Nephron (organoid): ENCODE results near the gene C1R.

Source experiments
- H3K27ac Mint-ChIP-seq, 3 experiments: 2 replicates each; pipeline ENCODE4 v1.8.0; 2020; ENCODE audit warnings: mixed read lengths in 3 of 3, mild to moderate bottlenecking in 2 of 3, moderate library complexity in 1 of 3
- H3K27me3 Mint-ChIP-seq: 2 replicates; pipeline ENCODE4 v1.8.0; 2021; ENCODE audit warnings: low read depth, mild to moderate bottlenecking, moderate library complexity, mixed read lengths
- H3K36me3 Mint-ChIP-seq: 2 replicates; pipeline ENCODE4 v1.8.0; 2020; ENCODE audit warnings: low read depth, mixed read lengths
- H3K4me1 Mint-ChIP-seq: 2 replicates; pipeline ENCODE4 v1.8.0; 2020; ENCODE audit warnings: mixed read lengths
- H3K4me3 Mint-ChIP-seq, 3 experiments: 2 replicates each; pipeline ENCODE4 v1.8.0; 2020; ENCODE audit warnings: mild to moderate bottlenecking in 3 of 3, mixed read lengths in 3 of 3, moderate library complexity in 2 of 3
- H3K9me3 Mint-ChIP-seq: 2 replicates; pipeline ENCODE4 v1.8.0; 2020; ENCODE audit warnings: mixed read lengths
- CTCF ChIP-seq, 3 experiments: fragments of 200-600 bp; sonication (generic); IDR thresholded peaks; one replicate each; pipeline ENCODE4 v1.5.0; 2021; ENCODE audit warnings: antibody characterized with exemption in 3 of 3; ENCODE audit not compliant: unreplicated experiment in 3 of 3

C1R gene

GRCh38 chr12:7075939-7076338 lies 16.3 kb downstream of the C1R start:
- H3K4me1 Mint-ChIP-seq, result no peaks in the 10 kb centered on the region
- no peak overlapping the region for H3K4me3 Mint-ChIP-seq
- peaks cover 7% of the 10 kb centered on the region for H3K27me3 Mint-ChIP-seq
- no peaks in the 10 kb centered on the region for H3K9me3 Mint-ChIP-seq
- H3K27ac Mint-ChIP-seq, result no peak overlapping the region
- no peak for TF ChIP-seq CTCF (IDR thresholded peaks at IDR 0.05; ENCODE audit: unreplicated experiment in 3 of 3)
- no peaks in the 10 kb centered on the region for H3K36me3 Mint-ChIP-seq

GRCh38 chr12:7075518-7075917 lies 16.7 kb downstream of the C1R start:
- Mint-ChIP-seq H3K27me3 (peaks cover 7% of the 10 kb centered on the region), H3K27ac (no peak overlapping the region), H3K36me3 (no peaks in the 10 kb centered on the region), H3K9me3 (no peaks in the 10 kb centered on the region), H3K4me3 (no peak overlapping the region), H3K4me1 (no peaks in the 10 kb centered on the region)
- no peak for TF ChIP-seq CTCF (IDR thresholded peaks at IDR 0.05; ENCODE audit: unreplicated experiment in 3 of 3)

GRCh38 chr12:7073946-7074345 lies 18.3 kb downstream of the C1R start:
- peaks cover 7% of the 10 kb centered on the region for H3K27me3 Mint-ChIP-seq

GRCh38 chr12:7072554-7072953 lies 19.7 kb downstream of the C1R start:
- Mint-ChIP-seq H3K4me3 (no peak overlapping the region), H3K27me3 (peaks cover 3% of the 10 kb centered on the region), H3K4me1 (peaks cover 7% of the 10 kb centered on the region), H3K27ac (no peak overlapping the region), H3K36me3 (no peaks in the 10 kb centered on the region), H3K9me3 (no peaks in the 10 kb centered on the region)
- TF ChIP-seq CTCF (IDR thresholded peaks at IDR 0.05; ENCODE audit: unreplicated experiment in 3 of 3), result no peak

More at GRCh38 chr12:7073946-7074345, 18.3 kb downstream of the C1R start:
- no peaks in the 10 kb centered on the region for H3K36me3 Mint-ChIP-seq
- no peak for TF ChIP-seq CTCF (IDR thresholded peaks at IDR 0.05; ENCODE audit: unreplicated experiment in 3 of 3)
- H3K4me1 Mint-ChIP-seq, result peaks cover 5% of the 10 kb centered on the region
- no peaks in the 10 kb centered on the region for H3K9me3 Mint-ChIP-seq
- no peak overlapping the region for H3K4me3 Mint-ChIP-seq
- no peak overlapping the region for H3K27ac Mint-ChIP-seq

- Mint-ChIP-seq H3K9me3 (no peaks in the 10 kb centered on the region), H3K36me3 (no peaks in the 10 kb centered on the region), H3K4me1 (peaks cover 7% of the 10 kb centered on the region), H3K4me3 (no peak overlapping the region), H3K27me3 (peaks cover 3% of the 10 kb centered on the region), H3K27ac (no peak overlapping the region)
- no peak for TF ChIP-seq CTCF (IDR thresholded peaks at IDR 0.05; ENCODE audit: unreplicated experiment in 3 of 3)
These were observed 20.2 kb downstream of the C1R start for GRCh38 chr12:7072035-7072434.

GRCh38 chr12:7069386-7069785 lies 22.9 kb downstream of the C1R start:
- peaks cover 9% of the 10 kb centered on the region for H3K27me3 Mint-ChIP-seq

More at GRCh38 chr12:7069386-7069785, 22.9 kb downstream of the C1R start:
- Mint-ChIP-seq H3K9me3 (no peaks in the 10 kb centered on the region), H3K27ac (no peak overlapping the region), H3K4me3 (no peak overlapping the region), H3K36me3 (no peaks in the 10 kb centered on the region), H3K4me1 (peaks cover 7% of the 10 kb centered on the region)
- no peak for TF ChIP-seq CTCF (IDR thresholded peaks at IDR 0.05; ENCODE audit: unreplicated experiment in 3 of 3)
